K562 (cell line): ENCODE data around the gene WNT16. TPM values are rescaled to one million over a fixed set of nuclear protein-coding genes. Genes with fewer than 3 reads are reported as not detected.

Experiments used
- ATAC-seq: fragments of 200-7000 bp; cut with Tn5 transposase; 3 replicates; pipeline ENCODE4 v1.9.1; 2020; ENCODE audit warnings: moderate library complexity
- BruUV-seq: library from RNA; stranded (reverse); fragments of 400-500 nt; replicated peaks from 2 replicates; lab custom pipeline; 2021; lab: Mats Ljungman, UMichigan
- CTCF ChIA-PET: fragments of 300-600 bp; formaldehyde crosslinking; extraction: SDS; loops from one replicate; lab custom pipeline; 2021; ENCODE audit warnings: low intra/inter-chr PET ratio; lab: Yijun Ruan, JAX
- POLR2A ChIA-PET: fragments of 300-600, 350-650 bp; sonication (Branson Sonifier 250); formaldehyde crosslinking; extraction: SDS; loops from one replicate; lab custom pipeline; 2021; ENCODE audit warnings: antibody characterized with exemption, inconsistent platforms; lab: Yijun Ruan, JAX
- DNase-seq, 4 experiments: peaks; one replicate each; pipeline versions ENCODE4 v3.0.0 to v3.0.0-alpha.2; 2011 to 2018; ENCODE audit warnings: low spot score in 3 of 4, mixed read lengths in 3 of 4; ENCODE audit errors: extremely low read depth in 1 of 4
- FAIRE-seq: peaks from 2 replicates; lab custom pipeline; 2011; peaks lifted over from hg19 to GRCh38; lab: Jason Lieb, UNC
- H2AFZ ChIP-seq: 2 replicates; pipeline ENCODE4 v1.6.0; 2011; ENCODE audit warnings: low read depth, low read length, control low read depth, inconsistent platforms
- H3K27ac ChIP-seq: fragments of 200-600 bp; 3 replicates; pipeline ENCODE4 v1.8.0; 2011; ENCODE audit warnings: low read depth, mild to moderate bottlenecking, control low read depth, inconsistent platforms, low read length, moderate library complexity, mixed read lengths; ENCODE audit errors: extremely low read depth
- H3K27me3 ChIP-seq, 2 experiments: fragments of 300-600 bp in 1 of 2; 2 replicates in 1 of 2; 3 replicates in 1 of 2; pipeline versions ENCODE4 v1.6.0 to v1.8.0; 2011; ENCODE audit warnings: inconsistent platforms in 2 of 2, low read length in 2 of 2, mild to moderate bottlenecking in 1 of 2, mixed read lengths in 1 of 2, moderate library complexity in 1 of 2; ENCODE audit not compliant: control insufficient read depth in 2 of 2, insufficient read depth in 2 of 2
- H3K36me3 ChIP-seq: fragments of 300-600 bp; 3 replicates; pipeline ENCODE4 v1.8.0; 2011; ENCODE audit warnings: mild to moderate bottlenecking, low read length, inconsistent platforms; ENCODE audit not compliant: control insufficient read depth, insufficient read depth
- H3K4me1 ChIP-seq, 2 experiments: fragments of 200-600 bp in 1 of 2; replicated peaks in 1 of 2; 2 replicates in 1 of 2; 3 replicates in 1 of 2; pipeline versions ENCODE4 v1.5.1 to v1.8.0; 2011; ENCODE audit warnings: inconsistent platforms in 2 of 2, low read length in 2 of 2, mild to moderate bottlenecking in 1 of 2, mixed read lengths in 1 of 2, moderate library complexity in 1 of 2; ENCODE audit not compliant: control insufficient read depth in 2 of 2, insufficient read depth in 2 of 2
- H3K4me2 ChIP-seq: 2 replicates; pipeline ENCODE4 v1.6.1; 2011; ENCODE audit warnings: low read length, control low read depth, inconsistent platforms, mixed read lengths; ENCODE audit not compliant: insufficient read depth
- H3K4me3 ChIP-seq: fragments of 200-600 bp; sonication (generic), shearing (Covaris generic); 2 replicates; pipeline ENCODE4 v1.5.1; 2016; ENCODE audit warnings: control low read depth, inconsistent platforms
- H3K79me2 ChIP-seq: fragments of 200-600 bp; 3 replicates; pipeline ENCODE4 v1.8.0; 2011; ENCODE audit warnings: low read length, inconsistent platforms; ENCODE audit not compliant: control insufficient read depth, insufficient read depth
- H3K9ac ChIP-seq, 2 experiments: 2 replicates each; pipeline versions ENCODE4 v1.6.0 to v1.6.1; 2011; ENCODE audit warnings: low read depth in 2 of 2, low read length in 2 of 2, control low read depth in 1 of 2, inconsistent platforms in 1 of 2, mild to moderate bottlenecking in 1 of 2, mixed read lengths in 1 of 2; ENCODE audit not compliant: insufficient read depth in 1 of 2
- H3K9me1 ChIP-seq: one replicate; pipeline ENCODE4 v1.6.0; 2011; ENCODE audit warnings: inconsistent platforms, mild to moderate bottlenecking, low read length, moderate library complexity; ENCODE audit not compliant: control insufficient read depth, insufficient read depth
- H3K9me3 ChIP-seq: replicated peaks from 2 replicates; pipeline ENCODE4 v1.5.1; 2011; ENCODE audit warnings: low read depth, low read length, inconsistent platforms; ENCODE audit not compliant: control insufficient read depth, insufficient read depth
- H4K20me1 ChIP-seq: replicated peaks from 2 replicates; pipeline ENCODE4 v1.6.1; 2011; ENCODE audit warnings: low read length, inconsistent platforms, mixed read lengths; ENCODE audit not compliant: control insufficient read depth, insufficient read depth
- BMI1 ChIP-seq: fragments of 150-350 bp; IDR thresholded peaks from 2 replicates; pipeline ENCODE4 v1.6.1; 2014; ENCODE audit warnings: low read length
- BRD4 ChIP-seq: fragments of 200-600 bp; sonication (generic); IDR thresholded peaks from 2 replicates; pipeline ENCODE4 v1.6.1; 2017; ENCODE audit warnings: inconsistent platforms
- CBX2 ChIP-seq: fragments of 200-600 bp; sonication (generic); IDR thresholded peaks from one replicate; pipeline ENCODE4 v1.6.1; 2012; ENCODE audit warnings: mild to moderate bottlenecking, low read length, inconsistent platforms; ENCODE audit not compliant: insufficient read depth, poor library complexity, severe bottlenecking
- CBX8 ChIP-seq: fragments of 200-600 bp; sonication (generic); IDR thresholded peaks from 2 replicates; pipeline ENCODE4 v1.6.1; 2012; ENCODE audit warnings: borderline replicate concordance, mixed run types, low read depth, mild to moderate bottlenecking, moderate library complexity, mixed read lengths, low read length, control low read depth, inconsistent platforms; ENCODE audit not compliant: poor library complexity, severe bottlenecking; ENCODE audit errors: extremely low read depth
- EZH2 ChIP-seq: IDR thresholded peaks from 2 replicates; pipeline ENCODE4 v1.6.1; 2012; ENCODE audit warnings: low read depth, mild to moderate bottlenecking, inconsistent platforms, low read length, borderline replicate concordance
- NFE2L1 ChIP-seq: fragments of 450-650 bp; IDR thresholded peaks from 2 replicates; pipeline ENCODE4 v1.6.1; 2016; ENCODE audit warnings: missing genetic modification characterization, low read depth, mild to moderate bottlenecking, missing compliant biosample characterization, moderate library complexity, borderline replicate concordance
- RBFOX2 ChIP-seq: fragments of 200-400 bp; formaldehyde crosslinking; IDR thresholded peaks from 2 replicates; pipeline ENCODE4 v1.6.1; 2017; ENCODE audit warnings: low read depth, mild to moderate bottlenecking, low read length, moderate library complexity
- ZBED1 ChIP-seq: IDR thresholded peaks from 2 replicates; pipeline ENCODE4 v1.6.1; 2014
- ZFP36 ChIP-seq: fragments of 150-350 bp; IDR thresholded peaks from 2 replicates; pipeline ENCODE4 v1.6.1; 2018; ENCODE audit warnings: low read length, low read depth; ENCODE audit not compliant: partially characterized antibody
- WGBS: fragments of 100-300 bp; shearing (Covaris generic); methylation state at CpG from one replicate; pipeline ENCODE4 v1.1.6; 2016; ENCODE audit warnings: low coverage, mixed read lengths; ENCODE audit not compliant: insufficient coverage; ENCODE audit errors: missing lambda C conversion rate; 5-methylcytosine and 5-hydroxymethylcytosine counted together
- in situ Hi-C: fragments of 300-500 bp; cut with MboI; formaldehyde crosslinking; loops from 4 replicates; pipeline ENCODE4 v1.15.0; 2018; ENCODE audit warnings: inconsistent platforms, mixed read lengths
- intact Hi-C: fragments of 100-400 bp; cut with micrococcal nuclease; formaldehyde crosslinking; loops from 2 replicates; pipeline ENCODE4 v1.14.2; 2022
- polyA plus RNA-seq, 8 experiments: library from polyadenylated mRNA; depleted of rRNA in 4 of 8; stranded (reverse) in 5 of 8; unstranded in 3 of 8; fragments of >200 nt; fragmentation: Nextera tagmentation in 2 of 8; fragmentation: Illumina TruSeq in 1 of 8; extraction: Ambion mirVana in 2 of 8; extraction: Trizol in 1 of 8; gene quantifications; 2 replicates each; pipeline versions ENCODE4 v1.2.1 to v1.2.3, GENCODE V29; 2011 to 2014; ENCODE audit warnings: inconsistent platforms in 1 of 8, missing spikeins in 1 of 8
- total RNA-seq, 7 experiments: library from RNA; depleted of rRNA in 6 of 7; stranded (reverse); fragments of >200 nt in 6 of 7; fragmentation: Illumina TruSeq in 2 of 7; extraction: Trizol in 2 of 7; gene quantifications; 2 replicates each; pipeline versions ENCODE4 v1.2.1 to v1.2.3, GENCODE V29; 2011 to 2021; ENCODE audit warnings: low replicate concordance in 1 of 7

The WNT16 gene
- total and polyA plus RNA-seq, 9 of the 15 experiments (the other 6 are each of a cell fraction or from before 2014, with no cell fraction given): 0.06 to 0.07 TPM; not detected in 7

DNA sequence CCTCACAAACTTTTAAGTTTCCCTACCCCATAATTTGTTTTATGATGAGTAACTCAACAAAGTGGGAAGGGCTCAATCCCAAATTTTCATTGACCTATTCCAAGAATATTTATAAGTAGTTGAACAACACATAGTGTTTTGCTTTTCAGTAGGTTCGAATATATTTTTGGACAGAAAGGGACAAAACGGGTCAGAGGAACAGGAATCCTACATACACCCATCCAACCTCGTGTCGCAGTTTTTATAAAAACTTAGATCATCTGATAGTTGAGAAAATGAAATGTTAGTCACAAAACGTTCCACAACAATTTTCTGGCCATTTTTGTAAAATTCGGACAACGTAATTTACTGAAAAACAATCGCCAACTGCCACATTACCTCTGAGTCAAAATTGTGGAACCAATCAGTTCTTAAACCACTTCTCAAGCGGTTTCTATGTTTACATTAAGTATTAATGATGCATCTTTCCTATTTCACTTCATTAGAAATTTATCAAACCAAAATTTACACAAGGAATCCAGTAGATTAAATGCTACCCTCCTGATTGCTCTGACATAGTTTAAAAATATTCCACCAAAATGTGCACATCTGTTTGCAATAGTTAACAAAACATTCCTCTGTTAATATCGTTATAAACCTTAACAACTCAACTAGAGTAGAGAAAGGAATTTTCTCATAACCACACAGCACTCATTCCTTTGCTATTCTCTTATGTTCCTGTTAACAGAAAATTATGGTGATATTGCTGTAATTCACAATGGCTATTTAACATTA, 6.3 kb downstream of the WNT16 start:
- no peaks in the 10 kb centered on the region for H3K9me3 ChIP-seq
- CTCF ChIA-PET: no interaction called here
- under 1% methylated on average over 10 of the region's 10 CpGs for WGBS
- H4K20me1 ChIP-seq: 0 out of 2 replicates have a peak, but pooled peaks cover 3% of the 10 kb centered on the region
- no peaks in the 10 kb centered on the region for H3K9me1 ChIP-seq
- TF ChIP-seq ZBED1: no peak
- TF ChIP-seq BRD4: peak; percentile 64; the same call in 1 of the 2 replicates
- peak; percentile 100 for TF ChIP-seq CBX8
- no peak for TF ChIP-seq RBFOX2
- no peak for TF ChIP-seq NFE2L1 (tag)
- peak; percentile 73 for TF ChIP-seq BMI1
- peak; percentile 48 for TF ChIP-seq ZFP36
- 0 out of 2 replicates have a peak, but pooled peaks have one; percentile 74 for TF ChIP-seq EZH2
- peak; percentile 99 for TF ChIP-seq CBX2
- H3K27me3 ChIP-seq: peaks cover 13 to 33% of the 10 kb centered on the region in 2 experiments
- no peak overlapping the region for H3K4me2 ChIP-seq
- intact Hi-C loops: loop anchor here (5.0 to 10.0 kb wide), 5 partner anchors 208 to 660 kb away; partner anchors contain the start of gene CPED1
- H3K9ac ChIP-seq: no peak overlapping the region
- H3K4me1 ChIP-seq: peaks cover 0 to 6% of the 10 kb centered on the region in 2 experiments; a peak in 4 of 5 replicates
- DNase-seq: no peak
- no peak for FAIRE-seq
- no peak for ATAC-seq
- in situ Hi-C loops: no loop called here
- no peak overlapping the region for H2AFZ ChIP-seq
- no peaks in the 10 kb centered on the region for H3K79me2 ChIP-seq
- no peak overlapping the region for H3K27ac ChIP-seq
- POLR2A ChIA-PET: no interaction called here
- H3K36me3 ChIP-seq: no peaks in the 10 kb centered on the region
- BruUV-seq: no TSS peak
- no peak overlapping the region for H3K4me3 ChIP-seq
